NCI-H1436 treated with DMSO at 0.1 percent for 48 hours (cell line): ENCODE data around the gene CYTH3.

Experiments
- DNase-seq: peaks from one replicate; lab custom pipeline; 2025; lab: John Stamatoyannopoulos, UW

The CYTH3 gene

GRCh38 chr7:6256677-6257535 is 15.5 kb downstream of the CYTH3 start:
- DNase-seq, result no peak

- no peak for DNase-seq
These were observed 16.3 kb downstream of the CYTH3 start for GRCh38 chr7:6256109-6256483.

- DNase-seq, result no peak
These were observed 17.6 kb downstream of the CYTH3 start for GRCh38 chr7:6254866-6255265.

- no peak for DNase-seq
These were observed 19.7 kb downstream of the CYTH3 start for GRCh38 chr7:6252748-6253147.

- DNase-seq, result no peak
These were observed 20.1 kb downstream of the CYTH3 start for GRCh38 chr7:6252341-6252746.

GRCh38 chr7:6251653-6252052 is 20.8 kb downstream of the CYTH3 start:
- no peak for DNase-seq

GRCh38 chr7:6250364-6250833 is 22.0 kb downstream of the CYTH3 start:
- DNase-seq, result no peak

- no peak for DNase-seq
These were observed 23.4 kb downstream of the CYTH3 start for GRCh38 chr7:6249043-6249442.

- no peak for DNase-seq
These were observed 23.8 kb downstream of the CYTH3 start for GRCh38 chr7:6248581-6248980.

GRCh38 chr7:6246251-6246917 is 26.0 kb downstream of the CYTH3 start:
- DNase-seq, result no peak

- DNase-seq, result no peak
These were observed 28.4 kb downstream of the CYTH3 start for GRCh38 chr7:6244021-6244420.

- DNase-seq, result no peak
These were observed 29.3 kb downstream of the CYTH3 start for GRCh38 chr7:6243168-6243567.

- DNase-seq, result no peak
These were observed 29.9 kb downstream of the CYTH3 start for GRCh38 chr7:6242561-6242960.

GRCh38 chr7:6241607-6241973 is 30.8 kb downstream of the CYTH3 start:
- DNase-seq, result no peak

- no peak for DNase-seq
These were observed 34.0 kb downstream of the CYTH3 start for GRCh38 chr7:6238309-6238925.

GRCh38 chr7:6237730-6238129 is 34.7 kb downstream of the CYTH3 start:
- no peak for DNase-seq

- DNase-seq, result no peak
These were observed 35.4 kb downstream of the CYTH3 start for GRCh38 chr7:6237011-6237410.

GRCh38 chr7:6235029-6235871 is 37.2 kb downstream of the CYTH3 start:
- DNase-seq, result no peak

GRCh38 chr7:6234384-6234783 is 38.0 kb downstream of the CYTH3 start:
- DNase-seq, result no peak

GRCh38 chr7:6232534-6232933 is 39.9 kb downstream of the CYTH3 start:
- no peak for DNase-seq

- DNase-seq, result no peak
These were observed 40.3 kb downstream of the CYTH3 start for GRCh38 chr7:6232116-6232515.

- DNase-seq, result no peak
These were observed 41.2 kb downstream of the CYTH3 start for GRCh38 chr7:6231184-6231583.
